GM19351 (cell line): ENCODE results near the gene LSM2.

Experiments used
- ATAC-seq: cut with Tn5 transposase; IDR thresholded peaks from one replicate; pipeline ENCODE4 v1.9.1; 2021; ENCODE audit warnings: mild to moderate bottlenecking, moderate library complexity; ENCODE audit not compliant: unreplicated experiment

LSM2 gene

GRCh38 chr6:31778193-31778592, 28.6 kb downstream of the LSM2 start:
- no peak for ATAC-seq

DNA sequence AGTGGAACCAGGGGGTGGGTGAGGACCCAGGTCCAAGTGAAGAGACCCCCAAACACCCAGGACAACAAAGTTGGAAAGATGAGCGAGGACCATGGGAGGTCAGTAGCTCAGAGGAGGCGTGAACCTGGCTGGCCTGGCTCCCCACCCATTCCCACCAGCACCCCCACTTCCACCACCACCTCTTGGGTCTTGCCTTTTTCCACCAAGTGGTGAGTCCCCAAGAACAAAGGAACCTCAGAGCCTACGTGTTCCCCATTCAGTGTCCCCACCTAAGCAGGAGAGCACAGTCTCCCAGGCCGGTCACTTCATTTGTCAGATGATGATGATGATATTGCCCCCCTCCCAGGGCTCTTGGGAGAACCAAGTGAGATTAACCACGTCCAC, 29.1 kb downstream of the LSM2 start:
- no peak for ATAC-seq

DNA sequence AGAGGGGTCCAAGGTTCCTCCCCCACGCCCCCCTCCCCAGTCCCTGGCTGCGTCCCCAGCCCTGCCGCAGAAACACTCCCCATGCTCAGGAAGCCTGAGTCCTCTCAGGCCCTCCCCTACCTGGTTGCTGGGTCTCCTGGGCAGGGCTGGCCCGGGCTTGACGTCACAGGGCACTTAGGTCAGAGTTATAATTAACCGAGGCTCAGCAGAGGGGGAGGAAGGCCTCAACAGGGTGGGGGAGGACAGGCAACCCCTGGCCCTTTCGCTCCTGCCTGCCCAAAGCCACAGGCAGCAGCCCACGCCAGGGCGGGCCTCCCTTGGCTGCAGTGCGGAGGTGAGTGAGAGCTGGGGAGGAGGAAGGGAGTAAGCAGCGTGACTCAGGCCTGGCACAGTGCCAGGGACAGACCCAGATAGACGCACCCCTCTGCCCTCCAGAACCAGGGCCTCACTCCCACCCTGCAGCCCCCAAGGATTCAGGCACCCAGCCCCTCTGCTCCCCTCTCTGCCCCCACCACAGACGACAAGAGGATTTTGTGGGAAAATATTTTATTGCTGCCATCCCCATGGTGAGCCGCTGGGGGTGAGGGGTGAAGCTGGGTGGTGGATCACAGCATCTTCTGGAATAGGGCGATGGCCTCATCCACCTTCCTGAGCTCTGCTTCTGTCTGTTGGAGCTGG, 29.6 kb downstream of the LSM2 start, which contains the start of gene VWA7:
Gene VWA7 (minus strand): TSS at position 340 of the 678 bp plus-strand sequence. CDS start 549 bp downstream, outside the sequence.
- peak; percentile 89 for ATAC-seq

GRCh38 chr6:31776485-31776988, 30.2 kb downstream of the LSM2 start:
- ATAC-seq: no peak

DNA sequence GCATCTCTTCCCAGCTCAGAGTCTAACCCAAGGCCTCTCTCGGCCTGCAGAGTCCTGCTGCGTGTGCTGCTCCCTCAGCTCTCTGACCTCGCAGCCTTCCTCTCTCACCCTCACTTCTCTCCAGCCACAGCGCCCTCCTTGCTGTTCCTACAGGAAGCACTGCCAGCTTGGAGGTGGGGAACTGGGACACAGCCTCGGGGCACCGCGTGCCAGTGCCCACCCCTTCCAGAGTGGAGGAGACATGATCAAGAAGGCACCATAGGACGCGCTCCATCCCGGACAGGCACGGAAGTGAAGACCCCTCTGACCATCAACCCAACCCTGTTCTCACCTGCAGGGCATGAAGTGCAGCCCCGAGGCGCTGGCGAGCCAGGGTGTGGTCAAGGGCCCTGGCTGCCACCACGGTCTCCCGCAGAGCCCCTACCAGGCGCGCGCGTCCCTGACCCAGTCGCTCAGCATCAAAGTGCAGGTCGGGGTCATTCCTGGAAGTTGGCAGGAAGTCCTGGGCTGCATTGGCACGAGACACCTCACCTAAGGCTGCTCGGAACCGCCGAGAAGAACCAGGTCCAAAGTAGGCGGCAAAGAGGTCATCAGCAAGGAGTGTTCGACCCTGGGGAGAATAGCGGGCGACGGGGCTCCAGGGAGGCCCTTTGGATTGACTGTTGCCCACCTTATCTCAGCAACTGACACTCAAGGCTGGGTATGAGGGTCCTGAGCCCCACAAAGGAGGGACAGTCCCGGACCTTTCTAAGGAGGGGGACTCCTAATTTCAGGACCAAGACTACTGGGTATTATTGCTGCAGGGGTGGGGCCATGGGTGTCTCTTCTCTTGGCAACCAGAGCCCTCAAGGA, 30.9 kb downstream of the LSM2 start:
- ATAC-seq: no peak

DNA sequence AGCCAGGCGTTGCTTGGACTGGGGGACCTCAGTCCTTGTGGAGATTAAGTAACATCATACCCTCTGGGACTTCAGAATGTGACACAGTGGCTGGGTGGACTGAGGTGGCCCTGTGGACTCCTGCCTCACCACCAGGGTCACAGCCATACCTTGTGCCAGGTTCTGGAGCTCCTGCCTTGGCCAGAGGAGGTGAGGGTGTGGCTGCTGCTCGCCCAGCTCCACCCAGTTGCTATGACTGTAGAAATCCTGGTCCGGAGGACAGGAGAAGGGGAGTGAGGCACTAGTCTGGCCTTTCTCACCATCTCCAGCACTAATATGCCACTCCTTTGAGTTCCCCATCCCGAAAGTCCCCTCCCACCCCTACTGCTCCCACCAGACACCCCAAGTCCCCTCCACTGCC, 31.6 kb downstream of the LSM2 start:
- ATAC-seq: no peak

DNA sequence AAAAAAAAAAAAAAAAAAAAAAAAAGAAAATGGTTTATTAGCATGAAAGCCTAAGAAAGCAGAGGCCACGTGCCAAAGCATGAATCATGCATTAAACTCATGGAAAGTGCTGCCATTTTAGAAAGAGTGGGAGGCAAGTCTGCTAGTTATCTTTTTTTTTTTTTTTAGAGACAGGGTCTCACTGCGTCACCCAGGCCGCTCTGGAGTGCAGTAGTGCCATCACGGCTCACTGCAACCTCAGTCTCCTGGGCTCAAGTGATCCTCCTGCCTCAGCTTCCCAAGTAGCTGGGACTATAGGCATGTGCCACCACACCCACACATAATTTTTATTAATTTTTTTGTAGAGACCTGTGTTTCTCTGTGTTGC, 34.8 kb downstream of the LSM2 start:
- ATAC-seq: no peak

GRCh38 chr6:31770860-31771259, 35.9 kb downstream of the LSM2 start:
- no peak for ATAC-seq

DNA sequence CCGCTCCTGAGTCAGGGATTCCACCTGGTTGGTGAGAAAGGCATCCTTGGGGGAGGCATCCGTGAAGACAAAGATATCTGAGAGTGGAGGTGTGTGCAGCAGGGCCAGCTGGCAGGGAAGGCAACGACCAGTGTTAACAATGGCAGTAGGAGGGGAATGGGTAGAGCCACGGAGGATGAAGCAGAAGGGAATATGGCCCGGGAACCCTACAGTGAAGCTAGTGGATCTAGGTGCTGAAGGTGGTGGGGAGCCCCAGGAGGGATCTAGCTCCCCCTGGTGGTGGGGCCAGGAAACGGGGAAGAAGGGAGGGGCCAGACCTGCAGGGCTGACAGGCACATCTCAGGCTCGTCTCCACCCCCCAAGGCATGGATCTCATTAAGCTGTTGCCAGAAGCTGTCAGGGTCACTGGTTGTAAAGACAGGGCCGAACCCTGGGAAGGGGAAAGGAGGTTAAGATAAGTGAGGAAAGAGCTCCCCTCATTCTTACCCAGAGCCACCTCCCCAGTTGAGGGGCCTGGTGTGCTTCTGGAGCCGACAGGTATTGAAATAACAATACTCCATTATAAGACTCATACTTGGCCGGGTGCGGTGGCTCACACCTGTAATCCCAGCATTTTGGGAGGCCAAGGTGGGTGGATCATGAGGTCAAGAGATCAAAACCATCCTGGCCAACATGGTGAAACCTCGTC, 36.9 kb downstream of the LSM2 start:
- no peak for ATAC-seq

GRCh38 chr6:31768363-31769257, 38.2 kb downstream of the LSM2 start:
- no peak for ATAC-seq

DNA sequence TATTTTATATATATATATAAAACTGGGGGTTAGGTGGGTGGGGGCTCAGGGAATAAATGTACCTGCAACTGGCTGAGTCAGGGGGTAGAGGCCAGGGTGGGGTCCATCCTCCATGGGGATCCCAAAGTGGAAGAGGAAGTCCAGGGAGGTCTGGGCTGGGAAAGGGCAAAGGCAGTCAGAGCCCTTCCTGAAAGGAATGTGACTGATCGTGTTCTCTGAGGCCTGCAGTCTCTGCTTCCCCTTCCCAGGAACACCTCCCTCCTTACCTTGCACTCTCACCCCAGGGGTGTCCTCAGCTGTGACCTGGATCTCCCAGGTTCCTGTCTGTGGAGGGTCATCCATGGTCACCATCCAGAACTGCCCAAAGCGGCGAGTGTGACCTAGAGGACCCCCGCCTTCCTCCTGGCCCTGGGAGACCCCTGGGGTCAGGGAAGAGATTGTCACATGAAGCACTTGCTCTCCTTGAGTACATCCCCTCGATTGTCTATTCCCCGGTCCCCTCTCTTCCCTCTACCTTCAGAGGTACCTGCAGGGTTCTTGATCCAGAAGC, 39.6 kb downstream of the LSM2 start:
- no peak for ATAC-seq

- no peak for ATAC-seq
Measured at GRCh38 chr6:31765910-31766794, 40.6 kb downstream of the LSM2 start.

DNA sequence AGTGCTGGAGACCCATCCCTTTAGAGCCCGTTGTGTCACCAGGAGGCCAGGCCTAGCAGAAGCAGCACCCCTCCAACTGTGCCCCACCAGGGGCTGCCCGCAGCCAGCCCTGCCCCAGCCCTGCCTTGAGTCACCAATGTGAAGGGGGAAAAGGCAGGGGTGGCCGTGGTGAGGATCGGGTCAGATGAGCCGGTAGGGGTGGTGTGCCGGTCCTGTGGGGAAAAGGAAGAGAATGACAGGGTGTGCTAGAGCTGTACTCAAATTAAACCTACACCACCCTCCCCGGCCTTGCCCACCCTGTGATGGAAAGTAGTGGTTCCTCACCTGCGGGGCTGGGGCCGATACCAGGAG, 41.2 kb downstream of the LSM2 start:
- ATAC-seq: no peak

- no peak for ATAC-seq
Measured at GRCh38 chr6:31764198-31764597, 42.6 kb downstream of the LSM2 start.

GRCh38 chr6:31763619-31763940, 43.2 kb downstream of the LSM2 start:
- ATAC-seq: no peak

DNA sequence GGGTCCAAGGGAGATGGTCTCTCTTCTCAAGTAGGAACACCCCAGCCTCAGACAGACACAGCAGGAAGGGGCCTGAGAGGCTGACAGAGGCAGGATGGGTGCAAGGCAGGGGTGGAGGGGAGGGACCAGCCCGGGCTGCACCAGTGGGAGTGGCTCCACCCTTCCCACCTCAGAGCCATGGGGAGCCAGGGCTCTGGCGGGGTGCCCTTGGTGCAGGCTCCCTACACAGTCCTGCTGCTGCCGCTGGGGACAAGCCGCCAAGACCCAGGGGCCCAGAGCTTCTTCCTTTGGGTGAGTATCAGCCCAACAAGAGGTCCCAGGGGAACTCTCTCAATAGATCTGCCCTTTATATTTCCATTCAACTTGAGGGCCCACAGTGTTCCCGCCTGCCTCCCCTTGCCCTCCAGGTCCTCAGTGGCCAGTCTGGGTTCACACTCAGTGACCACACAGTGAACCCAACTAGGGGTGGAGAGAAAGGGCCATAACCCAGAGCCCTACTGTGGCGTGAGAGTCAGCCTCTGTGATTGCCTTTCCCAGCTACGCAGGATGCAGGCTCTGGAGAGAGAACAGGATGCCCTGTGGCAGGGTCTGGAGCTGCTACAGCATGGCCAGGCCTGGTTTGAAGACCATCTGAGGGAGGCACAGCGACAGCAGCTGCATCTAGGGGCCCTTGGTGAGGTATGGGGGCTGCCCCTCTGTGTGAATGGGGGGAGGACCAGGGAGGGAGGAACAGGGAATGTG, 43.7 kb downstream of the LSM2 start:
- ATAC-seq: no peak

DNA sequence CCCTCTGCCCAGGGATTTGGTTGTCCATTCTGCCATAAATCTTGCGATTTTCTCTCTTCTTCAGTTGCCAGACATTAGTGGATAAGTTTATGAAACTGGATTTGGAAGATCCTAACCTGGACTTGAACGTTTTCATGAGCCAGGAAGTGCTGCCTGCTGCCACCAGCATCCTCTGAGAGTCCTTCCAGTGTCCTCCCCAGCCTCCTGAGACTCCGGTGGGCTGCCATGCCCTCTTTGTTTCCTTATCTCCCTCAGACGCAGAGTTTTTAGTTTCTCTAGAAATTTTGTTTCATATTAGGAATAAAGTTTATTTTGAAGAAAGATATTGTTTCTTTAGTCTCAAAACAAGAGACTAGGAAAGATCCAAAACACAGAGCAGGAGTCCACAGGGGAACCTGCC, 44.4 kb downstream of the LSM2 start, which contains the start of gene SAPCD1:
Gene SAPCD1 (plus strand): TSS at position 301 of the 400 bp plus-strand sequence. CDS start 399 bp downstream, outside the sequence.
- ATAC-seq: no peak

- no peak for ATAC-seq
Measured at GRCh38 chr6:31761343-31761742, 45.4 kb downstream of the LSM2 start.

GRCh38 chr6:31760790-31761189, 46.0 kb downstream of the LSM2 start:
- no peak for ATAC-seq
